ENCODE measurements around the gene TBXAS1. TPM values are rescaled to one million over a fixed set of nuclear protein-coding genes. Genes with fewer than 3 reads are reported as not detected.

The TBXAS1 gene
- total and polyA plus RNA-seq, 2 donors (not counting 3 experiments of a cell fraction or from before 2014, with no cell fraction given), result 2.1 to 4.3 TPM

DNA sequence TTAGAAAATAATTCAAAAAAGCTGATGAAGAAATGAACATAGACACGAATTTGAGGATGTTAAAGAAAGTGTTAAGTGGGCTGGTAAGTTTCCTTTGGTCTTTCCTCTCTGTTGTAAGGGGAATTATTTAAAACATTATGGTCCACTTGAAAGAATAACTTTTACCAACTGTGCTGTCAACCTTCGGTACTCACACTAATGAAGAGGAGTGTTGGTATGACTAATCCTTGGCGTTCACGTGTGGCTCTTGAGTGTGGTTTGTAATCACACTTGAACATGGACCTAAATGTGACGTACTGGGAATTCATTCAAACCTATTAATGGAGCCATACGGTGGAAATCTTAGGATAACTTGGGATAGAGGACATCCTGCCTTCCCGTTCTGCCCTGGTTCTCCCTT is 41.3 kb downstream of the TBXAS1 start:
- Histone ChIP-seq H3K9ac (replicated peaks; ENCODE audit: extremely low read depth, insufficient read depth, low read length) (no peak overlapping the region), H3K4me3 (replicated peaks in 1 of 3; ENCODE audit: insufficient read depth in 1 of 3, low read depth in 1 of 3, low read length in 3 of 3) (no peak overlapping the region), H3K79me2 (ENCODE audit: control insufficient read depth, insufficient read depth, low read length) (no peaks in the 10 kb centered on the region), H2AFZ (ENCODE audit: low read depth, low read length) (no peak overlapping the region), H3K9me3 (replicated peaks; ENCODE audit: control insufficient read depth, insufficient read depth, low read length) (no peaks in the 10 kb centered on the region), H3K4me1 (ENCODE audit: control insufficient read depth, extremely low read depth, insufficient read depth, low read length) (peaks cover 14% of the 10 kb centered on the region), H3K4me2 (ENCODE audit: insufficient read depth, low read length) (no peak overlapping the region), H4K20me1 (replicated peaks; ENCODE audit: control insufficient read depth, extremely low read depth, insufficient read depth, low read length) (no peaks in the 10 kb centered on the region), H3K36me3 (ENCODE audit: control insufficient read depth in 2 of 2, extremely low read depth in 1 of 2, insufficient read depth in 2 of 2, low read length in 2 of 2) (no peaks in the 10 kb centered on the region), H3K27ac (ENCODE audit: insufficient read depth, low read depth, low read length) (no peak overlapping the region), H3K9me1 (replicated peaks; ENCODE audit: control insufficient read depth, extremely low read depth, insufficient read depth, low read length) (no peaks in the 10 kb centered on the region), H3K27me3 (ENCODE audit: control insufficient read depth in 2 of 2, insufficient read depth in 2 of 2, low read length in 2 of 2) (no peaks in the 10 kb centered on the region)
- dilution Hi-C loops (cut with MboI; ENCODE audit: extremely low pct_ligation_motif_present, low sequenced_read_pairs) (no loop called here), intact Hi-C loops (cut with micrococcal nuclease) (loop anchor here (2.0 to 5.0 kb wide), 2 partner anchors 46 to 93 kb away; partner anchors contain the start of gene HIPK2)
- TF ChIP-seq MYC (IDR thresholded peaks at IDR 0.05; ENCODE audit: low read depth, low read length) (no peak), JUN (IDR thresholded peaks at IDR 0.05; ENCODE audit: borderline replicate concordance, insufficient read depth, insufficient read length, low read depth) (no peak), EZH2 (IDR thresholded peaks at IDR 0.05; ENCODE audit: borderline replicate concordance, low read depth, low read length, severe bottlenecking) (no peak), GATA2 (IDR thresholded peaks at IDR 0.05; ENCODE audit: insufficient read depth, insufficient read length, low read depth, low read length) (no peak), POLR2AphosphoS5 (IDR thresholded peaks at IDR 0.05; ENCODE audit: insufficient read depth, low read depth, low read length) (no peak), POLR2A (IDR thresholded peaks at IDR 0.05; ENCODE audit: low read depth, low read length) (no peak), FOS (IDR thresholded peaks at IDR 0.05; ENCODE audit: borderline replicate concordance, insufficient read depth, low read length) (no peak)
- TF ChIP-seq, protein P1, sequence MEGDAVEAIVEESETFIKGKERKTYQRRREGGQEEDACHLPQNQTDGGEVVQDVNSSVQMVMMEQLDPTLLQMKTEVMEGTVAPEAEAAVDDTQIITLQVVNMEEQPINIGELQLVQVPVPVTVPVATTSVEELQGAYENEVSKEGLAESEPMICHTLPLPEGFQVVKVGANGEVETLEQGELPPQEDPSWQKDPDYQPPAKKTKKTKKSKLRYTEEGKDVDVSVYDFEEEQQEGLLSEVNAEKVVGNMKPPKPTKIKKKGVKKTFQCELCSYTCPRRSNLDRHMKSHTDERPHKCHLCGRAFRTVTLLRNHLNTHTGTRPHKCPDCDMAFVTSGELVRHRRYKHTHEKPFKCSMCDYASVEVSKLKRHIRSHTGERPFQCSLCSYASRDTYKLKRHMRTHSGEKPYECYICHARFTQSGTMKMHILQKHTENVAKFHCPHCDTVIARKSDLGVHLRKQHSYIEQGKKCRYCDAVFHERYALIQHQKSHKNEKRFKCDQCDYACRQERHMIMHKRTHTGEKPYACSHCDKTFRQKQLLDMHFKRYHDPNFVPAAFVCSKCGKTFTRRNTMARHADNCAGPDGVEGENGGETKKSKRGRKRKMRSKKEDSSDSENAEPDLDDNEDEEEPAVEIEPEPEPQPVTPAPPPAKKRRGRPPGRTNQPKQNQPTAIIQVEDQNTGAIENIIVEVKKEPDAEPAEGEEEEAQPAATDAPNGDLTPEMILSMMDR (IDR thresholded peaks at IDR 0.05; ENCODE audit: extremely low read depth in 1 of 2, insufficient read depth in 1 of 2, low read depth in 1 of 2, low read length in 2 of 2), result no peak
- TF ChIP-seq, protein P2, sequence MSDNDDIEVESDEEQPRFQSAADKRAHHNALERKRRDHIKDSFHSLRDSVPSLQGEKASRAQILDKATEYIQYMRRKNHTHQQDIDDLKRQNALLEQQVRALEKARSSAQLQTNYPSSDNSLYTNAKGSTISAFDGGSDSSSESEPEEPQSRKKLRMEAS (IDR thresholded peaks at IDR 0.05; ENCODE audit: insufficient read depth, insufficient read length), result no peak
- BruUV-seq (replicated peaks), result no TSS peak
- no peak for FAIRE-seq
- CTCF ChIA-PET, result no interaction called here
- no peak for DNase-seq (ENCODE audit: low read depth, low spot score)
- POLR2A ChIA-PET, result no interaction called here
